GM19240 (cell line): ENCODE results near the gene RPE65.
"Not testable (repeated sequence)": the region's sequence is repeated elsewhere in the genome, so short reads cannot be mapped to it uniquely, and the experiment has no call there.

Experiments used
- DNase-seq: peaks from one replicate; pipeline ENCODE4 v3.0.0; 2011; ENCODE audit warnings: low spot score; ENCODE audit not compliant: insufficient read length

RPE65 gene

GRCh38 chr1:68453060-68453670 is 3.4 kb upstream of the RPE65 start:
- no peak for DNase-seq

- DNase-seq: no peak
These were observed 1.4 kb downstream of the RPE65 start for GRCh38 chr1:68448365-68448764.

GRCh38 chr1:68445709-68446108 is 4.0 kb downstream of the RPE65 start:
- DNase-seq: no peak

- peak; percentile 23 for DNase-seq
These were observed 6.8 kb downstream of the RPE65 start for GRCh38 chr1:68442822-68443556.

- DNase-seq: no peak
These were observed 7.7 kb downstream of the RPE65 start for GRCh38 chr1:68442006-68442405.

GRCh38 chr1:68438310-68438709 is 11.4 kb downstream of the RPE65 start:
- DNase-seq: no peak

- no peak for DNase-seq
These were observed 16.4 kb downstream of the RPE65 start for GRCh38 chr1:68433395-68433794.

- no peak for DNase-seq
These were observed 18.7 kb downstream of the RPE65 start for GRCh38 chr1:68431076-68431475.

- no peak for DNase-seq
These were observed 20.4 kb downstream of the RPE65 start for GRCh38 chr1:68429233-68429808.

- DNase-seq: no peak
These were observed 23.2 kb downstream of the RPE65 start for GRCh38 chr1:68426594-68426993.

- no peak for DNase-seq
These were observed 28.4 kb downstream of the RPE65 start for GRCh38 chr1:68421350-68421749.

GRCh38 chr1:68409426-68409825 is 40.3 kb downstream of the RPE65 start:
- DNase-seq: no peak

- DNase-seq: no peak
These were observed 48.2 kb downstream of the RPE65 start for GRCh38 chr1:68401506-68401905.

- not testable (repeated sequence) for DNase-seq
These were observed 54.2 kb downstream of the RPE65 start for GRCh38 chr1:68395575-68395974.

- not testable (repeated sequence) for DNase-seq
These were observed 57.3 kb downstream of the RPE65 start for GRCh38 chr1:68392474-68392873.

- DNase-seq: not testable (repeated sequence)
These were observed 63.8 kb downstream of the RPE65 start for GRCh38 chr1:68385798-68386524.

GRCh38 chr1:68384872-68385411 is 64.8 kb downstream of the RPE65 start:
- DNase-seq: no peak

- DNase-seq: no peak
These were observed 65.4 kb downstream of the RPE65 start for GRCh38 chr1:68384321-68384813.

- DNase-seq: no peak
These were observed 66.7 kb downstream of the RPE65 start for GRCh38 chr1:68383092-68383491.

GRCh38 chr1:68379085-68379478 is 70.7 kb downstream of the RPE65 start:
- no peak for DNase-seq
